GM23338 (cell line): ENCODE measurements around the gene FER. TPM values are rescaled to one million over a fixed set of nuclear protein-coding genes. Genes with fewer than 3 reads are reported as not detected.

Experiments
- ATAC-seq: fragments of 200-7000 bp; cut with Tn5 transposase; 3 replicates; pipeline ENCODE4 v1.9.1; 2020
- DNase-seq: peaks from one replicate; pipeline ENCODE4 v3.0.0-alpha.2; 2015; ENCODE audit warnings: low spot score
- H2AFZ ChIP-seq: fragments of 200-600 bp; sonication (generic); 2 replicates; pipeline ENCODE4 v1.8.0; 2016; ENCODE audit warnings: antibody characterized with exemption, mild to moderate bottlenecking, moderate library complexity
- H3F3A ChIP-seq: fragments of 200-600 bp; sonication (generic); replicated peaks from 2 replicates; pipeline ENCODE4 v1.8.0; 2017; ENCODE audit warnings: antibody characterized with exemption, mixed run types, low read depth
- H3K27ac ChIP-seq: fragments of 200-600 bp; sonication (generic); 2 replicates; pipeline ENCODE4 v1.6.1; 2016; ENCODE audit warnings: low read depth
- H3K27me3 ChIP-seq: fragments of 200-600 bp; sonication (generic); 2 replicates; pipeline ENCODE4 v1.8.0; 2016; ENCODE audit warnings: mild to moderate bottlenecking, mixed run types, moderate library complexity; ENCODE audit not compliant: insufficient read depth
- H3K36me3 ChIP-seq: fragments of 200-600 bp; sonication (generic); 2 replicates; pipeline ENCODE4 v1.8.0; 2016; ENCODE audit warnings: mild to moderate bottlenecking; ENCODE audit not compliant: insufficient read depth
- H3K4me1 ChIP-seq: fragments of 200-600 bp; sonication (generic); 2 replicates; pipeline ENCODE4 v1.8.0; 2016; ENCODE audit warnings: mild to moderate bottlenecking, moderate library complexity; ENCODE audit not compliant: insufficient read depth
- H3K4me2 ChIP-seq: fragments of 200-600 bp; sonication (generic); 2 replicates; pipeline ENCODE4 v1.7.1; 2017; ENCODE audit warnings: mixed run types
- H3K4me3 ChIP-seq: fragments of 200-600 bp; sonication (generic); 2 replicates; pipeline ENCODE4 v1.6.1; 2016; ENCODE audit warnings: mixed run types
- H3K79me2 ChIP-seq: fragments of 200-600 bp; sonication (generic); replicated peaks from 2 replicates; pipeline ENCODE4 v1.8.0; 2017; ENCODE audit warnings: mild to moderate bottlenecking; ENCODE audit not compliant: insufficient read depth
- H3K9me2 ChIP-seq: fragments of 200-600 bp; sonication (generic); 2 replicates; pipeline ENCODE4 v1.8.0; 2017; ENCODE audit not compliant: insufficient read depth
- H4K20me1 ChIP-seq: fragments of 200-600 bp; sonication (generic); replicated peaks from 2 replicates; pipeline ENCODE4 v1.8.0; 2017; ENCODE audit warnings: mild to moderate bottlenecking; ENCODE audit not compliant: insufficient read depth
- H3K27ac Mint-ChIP-seq: 2 replicates; pipeline ENCODE4 v1.8.0; 2020; ENCODE audit warnings: inconsistent platforms, mild to moderate bottlenecking, moderate library complexity, mixed read lengths
- H3K27me3 Mint-ChIP-seq: 3 replicates; pipeline ENCODE4 v1.8.0; 2022; ENCODE audit warnings: low read depth, mild to moderate bottlenecking, moderate library complexity, mixed read lengths, inconsistent platforms; ENCODE audit not compliant: insufficient read depth, poor library complexity
- H3K36me3 Mint-ChIP-seq: 3 replicates; pipeline ENCODE4 v1.8.0; 2021; ENCODE audit warnings: low read depth, mild to moderate bottlenecking, inconsistent platforms, moderate library complexity, mixed read lengths
- H3K4me1 Mint-ChIP-seq: 3 replicates; pipeline ENCODE4 v1.8.0; 2020; ENCODE audit warnings: mild to moderate bottlenecking, inconsistent platforms, mixed read lengths
- H3K4me3 Mint-ChIP-seq: 3 replicates; pipeline ENCODE4 v1.8.0; 2021; ENCODE audit warnings: moderate library complexity, mild to moderate bottlenecking, inconsistent platforms, mixed read lengths
- H3K9me3 Mint-ChIP-seq: 3 replicates; pipeline ENCODE4 v1.8.0; 2020; ENCODE audit warnings: moderate library complexity, mild to moderate bottlenecking, inconsistent platforms, mixed read lengths
- ETS1 ChIP-seq: IDR thresholded peaks from 2 replicates; pipeline ENCODE4 v1.6.1; 2016; ENCODE audit warnings: antibody characterized with exemption
- EZH2phosphoT487 ChIP-seq: fragments of 200-600 bp; sonication (generic); IDR thresholded peaks from one replicate; pipeline ENCODE4 v1.8.1; 2018; ENCODE audit warnings: antibody characterized with exemption; ENCODE audit not compliant: unreplicated experiment
- JUNB ChIP-seq: IDR thresholded peaks from one replicate; pipeline ENCODE4 v1.6.1; 2016; ENCODE audit warnings: antibody characterized with exemption; ENCODE audit not compliant: unreplicated experiment
- NANOG ChIP-seq: IDR thresholded peaks from 2 replicates; pipeline ENCODE4 v1.6.1; 2016; ENCODE audit warnings: antibody characterized with exemption, borderline replicate concordance
- ZNF462 ChIP-seq: fragments of 250-450 bp; sonication (Bioruptor Pico); IDR thresholded peaks from 2 replicates; pipeline ENCODE4 v1.5.0; 2020; ENCODE audit warnings: mild to moderate bottlenecking, moderate library complexity
- polyA plus RNA-seq: library from polyadenylated mRNA; unstranded; fragments of >200 nt; fragmentation: Nextera tagmentation; extraction: Ambion mirVana; gene quantifications from 2 replicates; pipeline ENCODE4 v1.2.1, GENCODE V29; 2016
- total RNA-seq: library from RNA; depleted of rRNA; stranded (reverse); fragments of >200 nt; shearing (Covaris generic); gene quantifications from 2 replicates; pipeline ENCODE4 v1.2.3, GENCODE V29; 2014

The FER gene
- total and polyA plus RNA-seq, 2 experiments from 2014 or later: 17.4 to 34.8 TPM

GRCh38 chr5:108930107-108930506, 182.4 kb downstream of the FER start (continued):
- TF ChIP-seq ETS1 (no peak), JUNB (no peak), ZNF462 (CRISPR knock-in tag) (no peak), EZH2phosphoT487 (no peak)

- H3K9me3 Mint-ChIP-seq: peaks cover 14% of the 10 kb centered on the region; the same call in 2 of the 3 replicates
- no peaks in the 10 kb centered on the region for H3K79me2 ChIP-seq
- H3K4me3 Mint-ChIP-seq: no peak overlapping the region
- H3K36me3 ChIP-seq: no peaks in the 10 kb centered on the region
- no peak overlapping the region for H3K27ac ChIP-seq
- H3K4me1 ChIP-seq: no peaks in the 10 kb centered on the region
- no peak for ATAC-seq
- H3K27me3 Mint-ChIP-seq: no peaks in the 10 kb centered on the region
- H3F3A ChIP-seq: no peaks in the 10 kb centered on the region
- no peaks in the 10 kb centered on the region for H3K27me3 ChIP-seq
- H3K36me3 Mint-ChIP-seq: peaks cover 29% of the 10 kb centered on the region; the same call in 2 of the 3 replicates
- H4K20me1 ChIP-seq: no peaks in the 10 kb centered on the region
- peaks cover 3% of the 10 kb centered on the region; the same call in 1 of the 2 replicates for H3K9me2 ChIP-seq
- no peak for TF ChIP-seq NANOG
- no peak for DNase-seq
- H3K4me1 Mint-ChIP-seq: no peaks in the 10 kb centered on the region
- no peak overlapping the region for H3K27ac Mint-ChIP-seq
- no peak overlapping the region for H2AFZ ChIP-seq
- no peak overlapping the region for H3K4me2 ChIP-seq
- no peak overlapping the region for H3K4me3 ChIP-seq
These were observed 187.9 kb downstream of the FER start for GRCh38 chr5:108935611-108936010.
